OCI-LY3 (cell line): ENCODE measurements around the gene C20orf96.

Experiments used
- H2AFZ ChIP-seq: fragments of 200-600, 300-600 bp; shearing (Covaris generic); 2 replicates; pipeline ENCODE4 v1.6.0; 2014; ENCODE audit warnings: antibody characterized with exemption, low read depth, low read length
- H3K27ac ChIP-seq: fragments of 200-600, 300-600 bp; sonication (generic); 2 replicates; pipeline ENCODE4 v1.5.1; 2014; ENCODE audit warnings: mild to moderate bottlenecking, low read length, moderate library complexity, mixed read lengths
- H3K27me3 ChIP-seq: fragments of 200-600, 300-600 bp; sonication (generic); 2 replicates; pipeline ENCODE4 v1.6.1; 2014; ENCODE audit warnings: low read depth, low read length, mixed read lengths
- H3K36me3 ChIP-seq: fragments of 200-600, 300-600 bp; sonication (generic); replicated peaks from 2 replicates; pipeline ENCODE3; 2014; ENCODE audit warnings: low read depth, low read length, mixed read lengths
- H3K4me1 ChIP-seq: fragments of 300-600, 200-600 bp; sonication (generic); 2 replicates; pipeline ENCODE4 v1.6.1; 2014; ENCODE audit warnings: low read length, mixed read lengths
- H3K4me2 ChIP-seq: fragments of 200-600, 300-600 bp; sonication (generic); 2 replicates; pipeline ENCODE4 v1.6.1; 2014; ENCODE audit warnings: low read length, mixed read lengths
- H3K4me3 ChIP-seq: fragments of 300-600, 200-600 bp; sonication (generic); 2 replicates; pipeline ENCODE4 v1.5.1; 2014; ENCODE audit warnings: antibody characterized with exemption, mild to moderate bottlenecking, low read length, moderate library complexity
- H3K79me2 ChIP-seq: fragments of 300-600, 200-600 bp; shearing (Covaris generic); 2 replicates; pipeline ENCODE4 v1.6.1; 2014; ENCODE audit warnings: mild to moderate bottlenecking, low read length, mixed read lengths
- H3K9ac ChIP-seq: fragments of 300-600, 200-600 bp; shearing (Covaris generic); 2 replicates; pipeline ENCODE4 v1.6.0; 2014; ENCODE audit warnings: mild to moderate bottlenecking, low read length, moderate library complexity
- H3K9me3 ChIP-seq: fragments of 200-600, 300-600 bp; shearing (Covaris generic); 2 replicates; pipeline ENCODE4 v1.6.1; 2014; ENCODE audit warnings: low read length, mixed read lengths; ENCODE audit not compliant: insufficient read depth
- H4K20me1 ChIP-seq: fragments of 200-600, 300-600 bp; sonication (generic); 2 replicates; pipeline ENCODE4 v1.6.1; 2016; ENCODE audit warnings: low read length, mixed read lengths; ENCODE audit not compliant: insufficient read depth
- EZH2phosphoT487 ChIP-seq: fragments of 200-600 bp; shearing (Covaris generic); IDR thresholded peaks from 2 replicates; pipeline ENCODE4 v1.6.1; 2018; ENCODE audit warnings: antibody characterized with exemption, mixed run types, low read depth
- TF ChIP-seq, protein P1 (sequence below): fragments of 200-600, 300-600 bp; sonication (generic); IDR thresholded peaks from 2 replicates; pipeline ENCODE4 v1.5.1; 2014; ENCODE audit warnings: antibody characterized with exemption, low read length, low read depth

The C20orf96 gene

DNA sequence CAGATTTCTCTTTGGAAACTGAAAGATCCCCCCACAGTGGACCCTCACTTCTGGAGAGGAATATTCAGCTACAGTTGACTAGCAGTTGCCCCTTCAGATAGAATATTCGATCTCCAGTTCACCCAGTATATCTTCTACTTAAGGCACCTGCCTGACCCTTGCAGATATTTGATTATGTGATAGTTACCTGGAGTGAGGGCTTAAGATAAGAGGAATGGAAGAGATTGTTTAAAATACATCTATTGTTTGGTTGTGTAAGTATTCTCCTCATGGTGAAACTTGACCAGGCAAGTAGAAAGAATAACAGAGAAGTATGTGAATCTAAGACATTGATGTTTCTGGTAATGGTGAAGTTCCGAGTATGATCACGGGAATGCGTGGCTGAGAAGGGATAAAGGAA is 5.3 kb upstream of the C20orf96 start:
- Histone ChIP-seq H3K9me3 (no peaks in the 10 kb centered on the region), H3K4me2 (no peak overlapping the region), H3K4me1 (peaks cover 36% of the 10 kb centered on the region), H3K27ac (no peak overlapping the region), H3K9ac (no peak overlapping the region), H3K36me3 (peaks cover 22% of the 10 kb centered on the region), H3K27me3 (no peaks in the 10 kb centered on the region), H4K20me1 (peaks cover 24% of the 10 kb centered on the region), H2AFZ (no peak overlapping the region), H3K79me2 (peaks cover 43% of the 10 kb centered on the region), H3K4me3 (no peak overlapping the region)
- TF ChIP-seq, protein P1, sequence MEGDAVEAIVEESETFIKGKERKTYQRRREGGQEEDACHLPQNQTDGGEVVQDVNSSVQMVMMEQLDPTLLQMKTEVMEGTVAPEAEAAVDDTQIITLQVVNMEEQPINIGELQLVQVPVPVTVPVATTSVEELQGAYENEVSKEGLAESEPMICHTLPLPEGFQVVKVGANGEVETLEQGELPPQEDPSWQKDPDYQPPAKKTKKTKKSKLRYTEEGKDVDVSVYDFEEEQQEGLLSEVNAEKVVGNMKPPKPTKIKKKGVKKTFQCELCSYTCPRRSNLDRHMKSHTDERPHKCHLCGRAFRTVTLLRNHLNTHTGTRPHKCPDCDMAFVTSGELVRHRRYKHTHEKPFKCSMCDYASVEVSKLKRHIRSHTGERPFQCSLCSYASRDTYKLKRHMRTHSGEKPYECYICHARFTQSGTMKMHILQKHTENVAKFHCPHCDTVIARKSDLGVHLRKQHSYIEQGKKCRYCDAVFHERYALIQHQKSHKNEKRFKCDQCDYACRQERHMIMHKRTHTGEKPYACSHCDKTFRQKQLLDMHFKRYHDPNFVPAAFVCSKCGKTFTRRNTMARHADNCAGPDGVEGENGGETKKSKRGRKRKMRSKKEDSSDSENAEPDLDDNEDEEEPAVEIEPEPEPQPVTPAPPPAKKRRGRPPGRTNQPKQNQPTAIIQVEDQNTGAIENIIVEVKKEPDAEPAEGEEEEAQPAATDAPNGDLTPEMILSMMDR: no peak
- no peak for TF ChIP-seq EZH2phosphoT487

DNA sequence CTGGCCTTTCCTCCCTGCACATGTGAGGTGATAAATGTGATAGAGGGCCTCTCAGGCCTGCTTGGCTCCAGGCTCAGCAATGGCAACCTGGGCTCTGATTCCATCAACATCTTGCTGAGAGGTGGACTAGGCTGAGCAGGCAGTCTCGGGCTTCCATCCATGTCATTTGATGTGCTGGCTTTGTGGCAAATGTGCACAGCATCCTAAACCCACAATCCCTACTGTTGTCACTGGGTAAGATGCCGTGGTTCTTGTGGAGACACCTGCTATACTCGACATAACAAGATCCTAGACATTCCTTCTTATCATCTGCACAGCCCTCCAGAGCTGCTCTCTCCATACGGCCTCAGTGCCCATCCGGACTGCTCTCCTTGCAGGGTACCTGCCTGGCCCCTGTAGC is 4.1 kb upstream of the C20orf96 start:
- Histone ChIP-seq H3K4me3 (no peak overlapping the region), H3K36me3 (peaks cover 10% of the 10 kb centered on the region), H4K20me1 (peaks cover 12% of the 10 kb centered on the region), H3K4me2 (no peak overlapping the region), H3K27ac (no peak overlapping the region), H2AFZ (no peak overlapping the region), H3K4me1 (peaks cover 27% of the 10 kb centered on the region), H3K9ac (no peak overlapping the region), H3K79me2 (peaks cover 31% of the 10 kb centered on the region), H3K27me3 (no peaks in the 10 kb centered on the region), H3K9me3 (no peaks in the 10 kb centered on the region)
- TF ChIP-seq, protein P1: no peak
- TF ChIP-seq EZH2phosphoT487: no peak

GRCh38 chr20:289693-290083 is 862 bp downstream of the C20orf96 start:
- peak overlapping the region; percentile 82 for H3K4me3 ChIP-seq
- TF ChIP-seq, protein P1: no peak
- TF ChIP-seq EZH2phosphoT487: no peak
- H3K36me3 ChIP-seq: peaks cover 4% of the 10 kb centered on the region
- no peaks in the 10 kb centered on the region for H3K27me3 ChIP-seq
- peaks cover 13% of the 10 kb centered on the region for H3K4me1 ChIP-seq
- peak overlapping the region; percentile 97 for H2AFZ ChIP-seq
- H3K79me2 ChIP-seq: no peaks in the 10 kb centered on the region; the same call in 1 of the 2 replicates
- H3K9me3 ChIP-seq: no peaks in the 10 kb centered on the region
- no peaks in the 10 kb centered on the region for H4K20me1 ChIP-seq
- peak overlapping the region; percentile 83 for H3K9ac ChIP-seq
- H3K27ac ChIP-seq: 0 out of 2 replicates have a peak overlapping the region, but pooled peaks have one; percentile 10
- peak overlapping the region; percentile 76 for H3K4me2 ChIP-seq

DNA sequence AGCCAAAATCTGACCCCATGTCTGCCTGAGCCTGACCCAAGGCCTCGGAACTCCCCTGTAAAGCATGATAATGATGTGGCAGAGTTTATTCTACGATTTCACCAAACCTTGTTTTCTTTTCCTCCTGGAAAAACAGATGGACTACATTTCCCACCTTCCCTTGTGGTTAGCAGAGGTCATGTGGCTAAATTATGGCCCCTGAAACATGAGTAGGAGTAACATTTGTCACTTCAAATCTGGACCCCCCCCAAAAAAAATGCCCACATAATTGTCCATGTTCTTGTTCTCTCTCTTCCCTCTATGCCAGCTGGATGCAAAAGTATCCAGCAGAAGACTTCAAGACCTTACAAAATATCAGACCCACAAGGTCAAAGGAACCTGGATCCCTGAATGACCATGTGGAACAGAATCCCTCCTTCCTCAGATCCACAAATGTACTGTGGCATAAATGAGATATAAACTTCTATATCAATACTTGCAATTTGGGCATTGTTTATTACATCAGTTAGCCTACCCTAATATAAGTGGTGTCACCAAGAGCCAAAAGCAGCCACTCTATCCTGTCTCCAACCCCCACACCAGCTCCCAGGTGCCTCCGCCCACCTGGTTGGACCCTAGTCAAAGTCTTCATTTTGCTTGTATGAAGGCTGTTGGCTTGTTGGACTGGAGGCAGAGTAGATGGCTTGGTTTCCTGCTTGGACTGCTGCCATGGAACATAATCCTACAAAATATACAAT is 1.4 kb downstream of the C20orf96 start:
- Histone ChIP-seq H3K4me2 (peak overlapping the region; percentile 76), H3K4me1 (peaks cover 13% of the 10 kb centered on the region), H3K9ac (peak overlapping the region; percentile 83; the same call in 1 of the 2 replicates), H4K20me1 (no peaks in the 10 kb centered on the region), H3K79me2 (no peaks in the 10 kb centered on the region; the same call in 1 of the 2 replicates), H3K36me3 (peaks cover 4% of the 10 kb centered on the region), H3K9me3 (no peaks in the 10 kb centered on the region), H3K27ac (no peak overlapping the region), H2AFZ (no peak overlapping the region), H3K4me3 (peak overlapping the region; percentile 82), H3K27me3 (no peaks in the 10 kb centered on the region)
- no peak for TF ChIP-seq EZH2phosphoT487
- TF ChIP-seq, protein P1: no peak
